Vagina (tissue), 2 donors: Measurements from ENCODE around the gene BICC1. TPM values are rescaled to one million over a fixed set of nuclear protein-coding genes. Genes with fewer than 3 reads are reported as not detected.
A peak's percentile ranks its signal among the peaks of the same experiment; 100 is the strongest.

ENCODE experiments used
- DNase-seq, 2 donors: peaks; one replicate each; pipeline ENCODE4 v3.0.0-alpha.2; 2017; ENCODE audit errors: extremely low spot score in 2 of 2
- H3K27ac ChIP-seq: fragments of 200-600 bp; sonication (generic); one replicate; pipeline ENCODE4 v1.5.1; 2019
- H3K27me3 ChIP-seq: fragments of 200-600 bp; sonication (generic); one replicate; pipeline ENCODE4 v1.5.1; 2019
- H3K36me3 ChIP-seq, 2 donors: fragments of 200-600 bp; sonication (generic); one replicate each; pipeline ENCODE4 v1.5.1; 2017 to 2019
- H3K4me1 ChIP-seq: fragments of 200-600 bp; sonication (generic); one replicate; pipeline ENCODE4 v1.5.1; 2019
- H3K4me3 ChIP-seq, 2 donors: fragments of 200-600 bp; sonication (generic); 1 replicate in 1 of 2; 2 replicates in 1 of 2; pipeline ENCODE4 v1.5.1; 2016 to 2019
- H3K9me3 ChIP-seq: fragments of 200-600 bp; sonication (generic); one replicate; pipeline ENCODE4 v1.5.1; 2019
- CTCF ChIP-seq, 3 experiments: fragments of 450-650 bp in 2 of 3; fragments of 200-600 bp in 1 of 3; sonication (generic) in 1 of 3; IDR thresholded peaks; one replicate each; pipeline ENCODE4 v1.5.1; 2017 to 2019; ENCODE audit warnings: antibody characterized with exemption in 3 of 3, mild to moderate bottlenecking in 2 of 3, moderate library complexity in 2 of 3
- POLR2A ChIP-seq, 2 donors: fragments of 450-650 bp; IDR thresholded peaks; one replicate each; pipeline ENCODE4 v1.6.1; 2017; ENCODE audit warnings: antibody characterized with exemption in 2 of 2, mild to moderate bottlenecking in 2 of 2, moderate library complexity in 2 of 2
- POLR2AphosphoS5 ChIP-seq, 2 donors: sonication (generic); formaldehyde crosslinking; IDR thresholded peaks; one replicate each; pipeline ENCODE4 v1.9.0; 2017; ENCODE audit warnings: antibody characterized with exemption in 2 of 2, mild to moderate bottlenecking in 2 of 2, low read depth in 1 of 2; ENCODE audit not compliant: insufficient read depth in 1 of 2
- intact Hi-C: fragments of 100-400 bp; cut with DNase I; formaldehyde crosslinking; loops from one replicate; pipeline ENCODE4 v1.15.1; 2023
- total RNA-seq: library from RNA; depleted of rRNA; stranded (reverse); fragments of >200 nt; gene quantifications from one replicate; pipeline ENCODE4 v1.2.3, GENCODE V29; 2016

The BICC1 gene
- total RNA-seq, 1 donor from 2014 or later, result 15.2 TPM

DNA sequence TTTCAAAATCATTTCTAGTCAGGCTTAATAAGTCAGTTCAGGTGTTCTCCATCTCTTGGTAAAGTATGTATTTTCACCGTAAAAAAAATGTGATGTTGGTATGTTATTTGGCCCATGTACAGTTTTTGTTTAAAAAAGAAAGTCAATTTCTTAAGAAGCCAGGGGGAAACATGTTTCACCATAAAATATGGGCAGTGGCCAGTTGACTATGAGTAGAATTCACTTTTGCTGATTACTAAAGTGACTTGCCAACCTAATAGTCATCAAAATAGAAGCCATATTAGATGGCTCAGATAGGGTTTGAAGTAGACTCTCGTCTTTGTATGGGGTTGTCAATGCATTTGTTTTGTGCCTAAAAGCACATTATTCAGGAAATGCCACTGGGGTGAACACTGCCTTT lies 266.3 kb downstream of the BICC1 start:
- TF ChIP-seq POLR2A (IDR thresholded peaks at IDR 0.05), result no peak
- TF ChIP-seq POLR2AphosphoS5 (IDR thresholded peaks at IDR 0.05; ENCODE audit: insufficient read depth in 1 of 2, low read depth in 1 of 2), result no peak
- TF ChIP-seq CTCF (IDR thresholded peaks at IDR 0.05), result no peak
- H3K36me3 ChIP-seq, result no peaks in the 10 kb centered on the region
- intact Hi-C loops, result no loop called here

DNA sequence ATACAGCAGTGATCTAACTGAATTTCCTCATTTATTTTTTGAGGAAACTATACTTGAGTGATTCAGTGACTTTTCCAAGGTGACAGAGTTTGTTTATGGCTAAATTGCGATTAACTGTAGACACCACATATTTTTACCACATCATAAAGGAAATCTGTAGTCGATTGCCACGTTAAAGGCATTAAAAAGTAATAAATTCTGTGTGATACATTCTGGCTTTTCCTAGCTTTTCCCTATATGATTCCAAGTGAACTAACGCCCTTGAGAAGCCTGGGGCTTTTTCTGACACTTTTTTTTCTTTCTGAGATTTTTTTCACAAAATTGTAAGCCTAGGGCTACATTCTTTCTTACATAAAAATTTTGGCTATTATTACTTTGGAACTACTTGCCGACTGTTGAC lies 266.9 kb downstream of the BICC1 start:
- no peak overlapping the region for H3K4me3 ChIP-seq
- no peaks in the 10 kb centered on the region for H3K27me3 ChIP-seq
- no peak overlapping the region for H3K27ac ChIP-seq
- intact Hi-C loops, result no loop called here
- TF ChIP-seq POLR2AphosphoS5 (IDR thresholded peaks at IDR 0.05; ENCODE audit: insufficient read depth in 1 of 2, low read depth in 1 of 2), result no peak
- no peak for TF ChIP-seq POLR2A (IDR thresholded peaks at IDR 0.05)
- TF ChIP-seq CTCF (IDR thresholded peaks at IDR 0.05), result no peak
- H3K36me3 ChIP-seq, result no peaks in the 10 kb centered on the region
- peaks cover 16% of the 10 kb centered on the region for H3K4me1 ChIP-seq
- DNase-seq, result no peak
- H3K9me3 ChIP-seq, result no peaks in the 10 kb centered on the region

More for the DNA sequence above, 266.3 kb downstream of the BICC1 start:
- no peak overlapping the region for H3K4me3 ChIP-seq
- no peak overlapping the region for H3K27ac ChIP-seq
- DNase-seq, result no peak
- no peaks in the 10 kb centered on the region for H3K27me3 ChIP-seq
- no peaks in the 10 kb centered on the region for H3K9me3 ChIP-seq
- H3K4me1 ChIP-seq, result peaks cover 16% of the 10 kb centered on the region

DNA sequence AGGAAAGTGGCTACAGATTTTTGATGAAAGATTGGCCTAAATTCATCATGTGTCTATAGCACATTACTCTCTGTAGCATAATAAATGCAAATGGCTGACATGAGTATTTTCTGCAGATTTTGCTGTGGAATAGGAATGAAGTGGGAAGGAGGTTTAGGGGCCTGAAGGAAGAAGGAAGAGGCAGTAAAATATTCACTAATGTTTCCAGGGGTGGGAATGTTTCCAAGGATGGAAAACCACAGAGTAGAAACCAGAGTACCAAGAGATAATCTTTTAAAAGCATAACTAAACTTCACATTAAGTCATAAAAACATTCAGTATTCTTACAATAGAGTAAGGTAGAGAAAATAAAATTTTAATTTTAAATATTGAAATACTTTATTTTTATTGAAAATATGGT lies 267.8 kb downstream of the BICC1 start:
- Histone ChIP-seq H3K4me3 (no peak overlapping the region), H3K27ac (no peak overlapping the region), H3K4me1 (peaks cover 16% of the 10 kb centered on the region), H3K9me3 (no peaks in the 10 kb centered on the region), H3K27me3 (no peaks in the 10 kb centered on the region), H3K36me3 (no peaks in the 10 kb centered on the region)
- TF ChIP-seq CTCF (IDR thresholded peaks at IDR 0.05), result no peak
- TF ChIP-seq POLR2A (IDR thresholded peaks at IDR 0.05), result no peak
- TF ChIP-seq POLR2AphosphoS5 (IDR thresholded peaks at IDR 0.05; ENCODE audit: insufficient read depth in 1 of 2, low read depth in 1 of 2), result no peak
- DNase-seq, result no peak
- intact Hi-C loops, result no loop called here

GRCh38 chr10:58781873-58782488 lies 269.3 kb downstream of the BICC1 start:
- no peak for DNase-seq
- TF ChIP-seq CTCF (IDR thresholded peaks at IDR 0.05) (peak in 2 of 3 experiments; percentile 54 to 62), POLR2A (IDR thresholded peaks at IDR 0.05) (no peak), POLR2AphosphoS5 (IDR thresholded peaks at IDR 0.05; ENCODE audit: insufficient read depth in 1 of 2, low read depth in 1 of 2) (no peak)
- no peaks in the 10 kb centered on the region for H3K36me3 ChIP-seq
- no peaks in the 10 kb centered on the region for H3K9me3 ChIP-seq
- H3K27me3 ChIP-seq, result no peaks in the 10 kb centered on the region
- intact Hi-C loops, result no loop called here
- H3K4me1 ChIP-seq, result peaks cover 16% of the 10 kb centered on the region
- H3K27ac ChIP-seq, result peak overlapping the region; percentile 30
- H3K4me3 ChIP-seq, result no peak overlapping the region
